Progenitor cell of endocrine pancreas (in vitro differentiated cells): Measurements from ENCODE around the gene LRP1B. TPM values are rescaled to one million over a fixed set of nuclear protein-coding genes. Genes with fewer than 3 reads are reported as not detected.

Experiments used
- DNase-seq: peaks from one replicate; pipeline ENCODE4 v3.0.0; 2021; ENCODE audit warnings: low spot score; ENCODE audit not compliant: unreplicated experiment
- H3K27ac Mint-ChIP-seq: 2 replicates; pipeline ENCODE4 v1.8.0; 2021; ENCODE audit warnings: mild to moderate bottlenecking, moderate library complexity, mixed read lengths
- H3K27me3 Mint-ChIP-seq: 2 replicates; pipeline ENCODE4 v1.8.0; 2021; ENCODE audit warnings: mixed read lengths
- H3K36me3 Mint-ChIP-seq: 2 replicates; pipeline ENCODE4 v1.8.0; 2022; ENCODE audit warnings: mixed read lengths; ENCODE audit not compliant: insufficient read depth
- H3K4me1 Mint-ChIP-seq: 2 replicates; pipeline ENCODE4 v1.8.0; 2021; ENCODE audit warnings: low read depth, mixed read lengths
- H3K4me3 Mint-ChIP-seq: 2 replicates; pipeline ENCODE4 v1.8.0; 2021; ENCODE audit warnings: low read depth, mild to moderate bottlenecking, moderate library complexity, mixed read lengths
- H3K9me3 Mint-ChIP-seq: 2 replicates; pipeline ENCODE4 v1.8.0; 2021; ENCODE audit warnings: low read depth, mixed read lengths
- CTCF ChIP-seq: fragments of 200-600 bp; sonication (generic); IDR thresholded peaks from one replicate; pipeline ENCODE4 v1.5.0; 2021; ENCODE audit warnings: antibody characterized with exemption, mild to moderate bottlenecking; ENCODE audit not compliant: unreplicated experiment
- total RNA-seq: library from RNA; stranded (reverse); gene quantifications from 2 replicates; pipeline ENCODE4 v1.2.1, GENCODE V29; 2021

The LRP1B gene
- total RNA-seq, 1 donor from 2014 or later = 0.57 TPM

- TF ChIP-seq CTCF = no peak
- DNase-seq = no peak
- Mint-ChIP-seq H3K4me3 (no peak overlapping the region), H3K9me3 (no peaks in the 10 kb centered on the region), H3K4me1 (peaks cover 2% of the 10 kb centered on the region), H3K27me3 (no peaks in the 10 kb centered on the region), H3K27ac (no peak overlapping the region), H3K36me3 (no peaks in the 10 kb centered on the region)
Observed at GRCh38 chr2:141767051-141767450, 363.8 kb downstream of the LRP1B start.

- H3K9me3 Mint-ChIP-seq = no peaks in the 10 kb centered on the region
- no peak for TF ChIP-seq CTCF
- H3K4me3 Mint-ChIP-seq = no peak overlapping the region
- DNase-seq = no peak
- H3K36me3 Mint-ChIP-seq = no peaks in the 10 kb centered on the region
- no peaks in the 10 kb centered on the region for H3K27me3 Mint-ChIP-seq
- no peak overlapping the region for H3K27ac Mint-ChIP-seq
- H3K4me1 Mint-ChIP-seq = peaks cover 2% of the 10 kb centered on the region
Observed at GRCh38 chr2:141766225-141766624, 364.6 kb downstream of the LRP1B start.

DNA sequence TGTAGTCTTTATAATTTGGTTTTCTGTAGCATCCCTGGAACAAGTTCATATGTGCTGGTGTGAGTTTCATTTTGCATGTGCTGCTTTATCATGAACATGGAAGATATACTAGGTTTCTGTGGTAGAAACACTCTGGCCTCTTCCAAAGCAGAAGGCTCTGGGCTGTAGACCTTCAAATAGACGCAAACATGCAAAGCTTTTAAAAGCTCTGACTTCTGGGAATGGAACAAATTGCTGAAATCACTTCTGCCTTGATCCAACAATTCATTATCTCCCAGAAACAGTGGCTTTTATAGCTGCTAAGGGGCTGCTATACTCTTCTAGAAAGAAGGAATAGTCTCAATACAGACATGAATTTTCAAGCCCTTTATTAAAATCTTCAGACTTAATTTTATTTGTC lies 382.2 kb downstream of the LRP1B start:
- Mint-ChIP-seq H3K4me1 (no peaks in the 10 kb centered on the region), H3K27ac (no peak overlapping the region), H3K4me3 (no peak overlapping the region), H3K36me3 (no peaks in the 10 kb centered on the region), H3K27me3 (no peaks in the 10 kb centered on the region), H3K9me3 (no peaks in the 10 kb centered on the region)
- DNase-seq = no peak
- no peak for TF ChIP-seq CTCF

DNA sequence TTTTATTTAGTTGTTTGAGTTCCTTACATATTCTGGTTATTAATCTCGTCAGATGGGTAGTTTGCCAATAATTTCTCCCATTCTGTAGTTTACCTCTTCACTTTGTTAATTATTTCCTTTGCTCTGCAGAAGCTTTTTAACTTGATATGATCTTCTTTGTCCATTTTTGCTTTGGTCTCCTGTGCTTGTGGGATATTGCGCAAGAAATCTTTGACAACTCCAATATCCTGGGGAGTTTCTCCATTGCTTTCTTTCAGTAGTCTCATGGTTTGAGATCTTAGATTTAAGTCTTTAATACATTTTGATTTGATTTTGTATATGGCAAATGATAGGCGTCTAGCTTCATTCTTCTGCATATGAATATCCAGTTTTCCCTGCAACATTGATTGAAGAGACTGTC lies 389.2 kb downstream of the LRP1B start:
- H3K27me3 Mint-ChIP-seq = no peaks in the 10 kb centered on the region
- H3K36me3 Mint-ChIP-seq = no peaks in the 10 kb centered on the region
- H3K4me1 Mint-ChIP-seq = peaks cover 6% of the 10 kb centered on the region
- TF ChIP-seq CTCF = no peak
- H3K4me3 Mint-ChIP-seq = no peak overlapping the region
- H3K9me3 Mint-ChIP-seq = no peaks in the 10 kb centered on the region
- no peak for DNase-seq
- no peak overlapping the region for H3K27ac Mint-ChIP-seq

GRCh38 chr2:141737492-141738255 lies 393.1 kb downstream of the LRP1B start:
- no peak overlapping the region for H3K4me3 Mint-ChIP-seq
- no peak for DNase-seq
- no peaks in the 10 kb centered on the region for H3K27me3 Mint-ChIP-seq
- no peaks in the 10 kb centered on the region for H3K36me3 Mint-ChIP-seq
- H3K9me3 Mint-ChIP-seq = no peaks in the 10 kb centered on the region
- peaks cover 6% of the 10 kb centered on the region for H3K4me1 Mint-ChIP-seq
- no peak for TF ChIP-seq CTCF
- no peak overlapping the region for H3K27ac Mint-ChIP-seq
